Activated T-cell treated with anti-CD3 and anti-CD28 coated beads, Interleukin-2, amount 50 U/mL, for 4 hours (primary cell): ENCODE results near the gene RNF41. TPM values are rescaled to one million over a fixed set of nuclear protein-coding genes. Genes with fewer than 3 reads are reported as not detected.
"Not testable (repeated sequence)": the region's sequence is repeated elsewhere in the genome, so short reads cannot be mapped to it uniquely, and the experiment has no call there.

Source experiments
- ATAC-seq, 2 donors: fragments of 200-7000 bp; cut with Tn5 transposase; one replicate each; pipeline ENCODE4 v1.10.0; 2021
- DNase-seq: peaks from one replicate; pipeline ENCODE4 v3.0.0-alpha.2; 2020
- H3K27me3 Mint-ChIP-seq: one replicate; pipeline ENCODE4 v1.8.0; 2021; ENCODE audit warnings: low read depth, mixed read lengths
- H3K36me3 Mint-ChIP-seq: one replicate; pipeline ENCODE4 v1.8.0; 2022; ENCODE audit warnings: mixed read lengths; ENCODE audit not compliant: insufficient read depth
- H3K4me1 Mint-ChIP-seq: one replicate; pipeline ENCODE4 v1.8.0; 2021; ENCODE audit warnings: low read depth, mixed read lengths
- H3K4me3 Mint-ChIP-seq: one replicate; pipeline ENCODE4 v1.8.0; 2021; ENCODE audit warnings: mild to moderate bottlenecking, moderate library complexity, mixed read lengths
- H3K9me3 Mint-ChIP-seq: one replicate; pipeline ENCODE4 v1.8.0; 2021; ENCODE audit warnings: mixed read lengths
- total RNA-seq, 3 donors: library from RNA; stranded (reverse); gene quantifications; one replicate each; pipeline ENCODE4 v1.2.1, GENCODE V29; 2021

RNF41 gene
- total RNA-seq, 3 donors from 2014 or later = 39.3 to 45.6 (median 40.1) TPM

GRCh38 chr12:56160193-56160763 is 61.4 kb downstream of the RNF41 start:
- peaks cover 39% of the 10 kb centered on the region for H3K36me3 Mint-ChIP-seq
- no peaks in the 10 kb centered on the region for H3K27me3 Mint-ChIP-seq
- no peaks in the 10 kb centered on the region for H3K9me3 Mint-ChIP-seq
- DNase-seq (peak; percentile 58), ATAC-seq (peak; percentile 47 to 52)
- H3K4me3 Mint-ChIP-seq = peak overlapping the region; percentile 95
- peaks cover 35% of the 10 kb centered on the region for H3K4me1 Mint-ChIP-seq

DNA sequence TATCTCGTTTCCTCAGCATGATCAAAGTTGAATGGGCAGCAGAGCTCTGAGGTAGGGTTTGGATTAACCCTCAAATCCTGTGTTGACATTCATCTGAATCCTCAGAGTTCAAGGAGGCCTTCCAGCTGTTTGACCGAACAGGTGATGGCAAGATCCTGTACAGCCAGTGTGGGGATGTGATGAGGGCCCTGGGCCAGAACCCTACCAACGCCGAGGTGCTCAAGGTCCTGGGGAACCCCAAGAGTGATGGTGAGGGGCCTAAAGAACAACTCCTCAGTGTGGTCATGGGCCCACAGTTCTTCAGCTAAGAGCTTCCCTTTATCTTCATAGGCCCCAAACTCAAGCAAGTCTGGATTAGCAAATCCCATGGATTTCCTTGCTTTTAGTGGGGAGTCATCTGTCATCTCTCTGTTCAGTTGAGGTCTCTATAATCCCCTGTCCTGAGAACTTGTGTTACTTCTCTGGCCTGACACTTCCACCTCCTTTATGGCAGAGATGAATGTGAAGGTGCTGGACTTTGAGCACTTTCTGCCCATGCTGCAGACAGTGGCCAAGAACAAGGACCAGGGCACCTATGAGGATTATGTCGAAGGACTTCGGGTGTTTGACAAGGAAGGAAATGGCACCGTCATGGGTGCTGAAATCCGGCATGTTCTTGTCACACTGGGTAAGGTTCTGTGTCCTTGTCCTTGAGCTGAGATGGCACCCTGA is 62.1 kb downstream of the RNF41 start:
- peaks cover 39% of the 10 kb centered on the region for H3K36me3 Mint-ChIP-seq
- H3K9me3 Mint-ChIP-seq = no peaks in the 10 kb centered on the region
- H3K27me3 Mint-ChIP-seq = no peaks in the 10 kb centered on the region
- H3K4me3 Mint-ChIP-seq = peak overlapping the region; percentile 95
- ATAC-seq = no peak
- H3K4me1 Mint-ChIP-seq = peaks cover 35% of the 10 kb centered on the region
- DNase-seq = no peak

GRCh38 chr12:56158926-56159461 is 62.7 kb downstream of the RNF41 start:
- Mint-ChIP-seq H3K4me1 (peaks cover 35% of the 10 kb centered on the region), H3K9me3 (no peaks in the 10 kb centered on the region), H3K27me3 (no peaks in the 10 kb centered on the region), H3K36me3 (peaks cover 33% of the 10 kb centered on the region), H3K4me3 (peak overlapping the region; percentile 95)
- DNase-seq (no peak), ATAC-seq (peak in 1 of 2 donors; percentile 3)

DNA sequence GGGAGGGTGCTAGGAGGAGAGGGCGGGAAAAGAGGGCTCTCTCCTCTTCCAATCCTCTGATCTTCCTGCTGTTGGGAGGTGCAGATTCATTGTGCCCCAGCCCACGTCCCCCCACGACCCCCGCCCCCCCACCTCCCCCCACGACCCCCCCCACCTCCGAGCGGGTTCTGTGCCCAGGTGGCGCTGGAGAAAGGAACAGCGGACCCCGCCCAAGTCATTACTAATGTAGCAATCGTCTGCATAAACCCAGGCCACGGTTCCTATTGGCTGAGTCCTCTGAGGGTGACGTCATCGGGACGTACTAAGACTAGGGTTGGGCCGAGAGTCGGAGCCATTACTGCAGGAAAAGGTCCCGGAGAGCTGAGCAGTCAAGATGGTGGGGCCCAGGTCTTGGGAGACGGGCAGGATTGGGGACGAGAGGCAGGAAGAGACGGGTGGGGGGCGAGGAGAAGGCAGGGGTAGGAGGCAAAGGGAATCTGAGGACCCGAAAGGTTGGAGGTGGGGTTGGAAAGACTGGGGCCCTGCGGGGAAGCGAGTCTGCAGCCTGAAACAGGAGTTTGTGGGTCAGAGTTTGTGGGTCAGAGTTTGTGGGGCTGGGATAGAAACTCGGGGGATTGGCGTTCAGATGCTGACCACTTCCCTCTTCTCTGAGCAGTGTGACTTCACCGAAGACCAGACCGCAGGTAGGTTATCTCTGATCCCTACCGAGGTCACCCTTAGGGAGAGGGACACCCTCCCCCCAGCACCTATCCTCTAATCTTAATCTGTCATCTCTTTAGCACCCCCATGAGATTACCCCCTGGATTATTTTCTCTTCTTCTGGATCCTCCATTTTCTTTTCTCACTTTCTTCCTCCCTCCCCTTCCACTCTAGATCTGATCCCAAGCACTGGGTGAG is 63.4 kb downstream of the RNF41 start, which contains the start of gene MYL6:
MYL6 (plus strand) TSS at position 331 of the 897 bp plus-strand sequence; CDS start at position 374, 43 bp downstream.
- Mint-ChIP-seq H3K4me1 (peaks cover 35% of the 10 kb centered on the region), H3K9me3 (no peaks in the 10 kb centered on the region), H3K36me3 (peaks cover 28% of the 10 kb centered on the region), H3K4me3 (peak within 1 kb of the TSS; percentile 95), H3K27me3 (no peaks in the 10 kb centered on the region)
- ATAC-seq (peak; percentile 88 to 89), DNase-seq (peak; percentile 85)

DNA sequence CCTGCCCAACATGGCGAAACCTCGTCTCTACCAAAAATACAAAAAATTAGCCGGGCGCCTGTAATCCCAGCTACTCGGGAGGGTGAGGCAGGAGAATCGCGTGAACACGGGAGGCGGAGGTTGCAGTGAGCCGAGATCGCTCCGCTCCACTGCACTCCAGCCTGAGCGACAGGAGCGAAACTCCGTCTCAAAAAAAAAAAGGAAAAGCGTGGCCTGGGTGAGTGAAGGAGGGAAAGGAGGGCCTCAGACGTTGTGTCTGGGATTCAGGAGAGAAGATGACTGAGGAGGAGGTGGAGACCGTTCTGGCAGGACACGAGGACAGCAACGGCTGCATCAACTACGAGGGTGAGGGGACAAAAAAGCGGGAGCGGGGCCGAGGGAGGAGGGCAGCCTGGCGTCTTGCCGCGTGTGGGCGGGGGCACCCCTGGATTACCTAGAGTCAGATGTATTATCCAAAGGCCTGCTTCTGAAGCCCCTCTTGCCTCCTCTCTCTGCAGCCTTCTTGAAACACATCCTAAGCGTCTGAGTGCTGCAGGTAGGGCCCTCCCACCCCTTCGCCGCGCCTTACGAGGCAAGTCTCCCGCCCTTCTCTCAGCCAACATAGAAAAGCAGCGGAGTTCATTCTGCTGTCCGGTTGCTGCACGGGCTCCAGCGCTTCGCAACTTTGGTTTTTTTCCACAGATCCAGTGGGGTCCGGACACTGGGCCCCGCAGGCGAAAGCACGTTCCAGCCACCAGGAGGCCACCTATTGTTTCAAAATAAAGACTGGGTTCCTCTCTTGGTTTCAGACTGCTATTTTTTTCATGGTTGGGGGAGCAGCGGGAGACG is 64.3 kb downstream of the RNF41 start:
- Mint-ChIP-seq H3K4me1 (peaks cover 42% of the 10 kb centered on the region), H3K4me3 (peak overlapping the region; percentile 95), H3K27me3 (no peaks in the 10 kb centered on the region), H3K36me3 (peaks cover 25% of the 10 kb centered on the region), H3K9me3 (no peaks in the 10 kb centered on the region)
- peak; percentile 33 for DNase-seq
- peak; percentile 41 to 47 for ATAC-seq

GRCh38 chr12:56156464-56157200 is 65.1 kb downstream of the RNF41 start:
- H3K4me3 Mint-ChIP-seq = peak overlapping the region; percentile 95
- ATAC-seq, H3K27me3 Mint-ChIP-seq, H3K9me3 Mint-ChIP-seq, DNase-seq: not testable (repeated sequence)
- peaks cover 24% of the 10 kb centered on the region for H3K36me3 Mint-ChIP-seq
- H3K4me1 Mint-ChIP-seq = peaks cover 44% of the 10 kb centered on the region

GRCh38 chr12:56155256-56155845 is 66.4 kb downstream of the RNF41 start:
- Mint-ChIP-seq H3K27me3 (no peaks in the 10 kb centered on the region), H3K9me3 (no peaks in the 10 kb centered on the region), H3K4me1 (peaks cover 43% of the 10 kb centered on the region), H3K4me3 (peak overlapping the region; percentile 27), H3K36me3 (peaks cover 15% of the 10 kb centered on the region)
- DNase-seq = no peak
- ATAC-seq = no peak

- H3K36me3 Mint-ChIP-seq = peaks cover 10% of the 10 kb centered on the region
- ATAC-seq (no peak), DNase-seq (no peak)
- peaks cover 41% of the 10 kb centered on the region for H3K4me1 Mint-ChIP-seq
- H3K4me3 Mint-ChIP-seq = no peak overlapping the region
- H3K9me3 Mint-ChIP-seq = no peaks in the 10 kb centered on the region
- no peaks in the 10 kb centered on the region for H3K27me3 Mint-ChIP-seq
Measured at GRCh38 chr12:56154818-56155217, 66.9 kb downstream of the RNF41 start.

- H3K4me3 Mint-ChIP-seq = no peak overlapping the region
- H3K27me3 Mint-ChIP-seq = no peaks in the 10 kb centered on the region
- peaks cover 37% of the 10 kb centered on the region for H3K4me1 Mint-ChIP-seq
- DNase-seq = no peak
- peaks cover 7% of the 10 kb centered on the region for H3K36me3 Mint-ChIP-seq
- H3K9me3 Mint-ChIP-seq = no peaks in the 10 kb centered on the region
- no peak for ATAC-seq
Measured at GRCh38 chr12:56154246-56154771, 67.4 kb downstream of the RNF41 start.

GRCh38 chr12:56153678-56154065 is 68.0 kb downstream of the RNF41 start:
- Mint-ChIP-seq H3K4me1 (peaks cover 33% of the 10 kb centered on the region), H3K27me3 (no peaks in the 10 kb centered on the region), H3K9me3 (no peaks in the 10 kb centered on the region), H3K36me3 (peaks cover 2% of the 10 kb centered on the region), H3K4me3 (peak overlapping the region; percentile 85)
- ATAC-seq (no peak), DNase-seq (no peak)

DNA sequence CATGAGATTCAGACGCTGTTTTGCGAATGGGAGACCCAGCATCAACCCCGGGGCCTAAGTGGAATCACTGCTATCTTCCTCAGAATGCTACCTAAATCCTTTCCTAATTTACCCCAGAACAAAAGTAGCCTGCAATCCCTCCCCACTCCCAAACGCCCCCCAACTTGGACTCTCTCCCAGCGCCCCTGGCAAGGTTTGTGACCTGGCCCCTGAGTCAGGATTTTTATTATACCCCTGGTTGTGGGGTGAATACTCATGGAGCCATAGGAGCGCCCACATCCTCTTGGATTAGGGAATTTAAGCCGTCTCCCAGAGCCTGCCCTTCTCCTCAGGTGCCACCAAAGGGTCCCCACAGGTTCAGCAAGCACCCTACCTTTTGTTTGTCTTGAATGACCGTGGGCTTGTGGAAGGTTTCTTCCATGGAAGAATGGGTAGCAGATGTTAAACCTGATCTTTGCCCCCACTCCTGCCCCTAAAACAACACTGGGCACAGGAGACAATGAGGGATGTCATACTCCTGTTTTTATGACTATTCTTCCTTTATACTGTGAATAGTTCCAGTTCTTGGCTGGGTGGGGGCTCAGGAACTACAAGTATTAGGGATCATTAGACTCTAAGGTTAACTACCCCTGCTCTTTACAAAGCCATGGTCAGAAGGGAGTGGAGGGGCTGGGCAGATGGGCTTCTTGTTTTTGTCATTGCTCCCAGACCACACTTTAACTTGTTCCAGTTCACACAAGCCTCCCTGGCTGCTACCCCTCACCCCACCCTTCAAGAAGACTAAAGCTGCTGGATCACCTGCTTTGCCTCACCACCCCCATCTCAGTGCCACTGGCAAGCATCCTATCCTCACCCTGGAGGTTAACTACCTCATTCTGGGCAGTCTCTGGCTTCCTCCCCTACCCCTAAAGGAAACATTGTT is 68.7 kb downstream of the RNF41 start:
- no peaks in the 10 kb centered on the region for H3K9me3 Mint-ChIP-seq
- H3K4me1 Mint-ChIP-seq = peaks cover 33% of the 10 kb centered on the region
- no peak for ATAC-seq
- DNase-seq = no peak
- peaks cover 2% of the 10 kb centered on the region for H3K36me3 Mint-ChIP-seq
- peak overlapping the region; percentile 85 for H3K4me3 Mint-ChIP-seq
- no peaks in the 10 kb centered on the region for H3K27me3 Mint-ChIP-seq
